HG02642 (cell line): ENCODE measurements around the gene MAIP1.
A peak's percentile ranks its signal among the peaks of the same experiment; 100 is the strongest.

ENCODE experiments used
- ATAC-seq: cut with Tn5 transposase; IDR thresholded peaks from one replicate; pipeline ENCODE4 v1.9.1; 2021; ENCODE audit warnings: mild to moderate bottlenecking; ENCODE audit not compliant: unreplicated experiment, poor library complexity

The MAIP1 gene

DNA sequence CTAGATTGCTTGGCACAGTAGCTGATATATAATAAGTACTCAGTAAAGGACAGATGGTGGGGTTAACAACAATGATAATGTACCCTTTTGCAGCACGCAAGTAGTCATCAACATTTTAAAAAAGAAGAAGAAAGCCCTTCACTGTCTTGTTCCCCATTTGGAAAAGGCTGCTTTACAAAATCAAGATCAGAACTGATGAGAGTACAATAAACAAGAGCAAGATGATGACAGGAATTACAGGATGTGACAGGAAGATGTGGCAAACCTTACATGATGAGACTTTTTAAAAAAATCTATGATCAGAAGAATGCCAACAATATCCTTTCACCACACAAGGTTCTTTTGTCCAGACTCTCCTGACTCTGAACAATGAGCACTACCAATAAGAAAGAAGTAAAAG, 9.2 kb upstream of the MAIP1 start:
- no peak for ATAC-seq

DNA sequence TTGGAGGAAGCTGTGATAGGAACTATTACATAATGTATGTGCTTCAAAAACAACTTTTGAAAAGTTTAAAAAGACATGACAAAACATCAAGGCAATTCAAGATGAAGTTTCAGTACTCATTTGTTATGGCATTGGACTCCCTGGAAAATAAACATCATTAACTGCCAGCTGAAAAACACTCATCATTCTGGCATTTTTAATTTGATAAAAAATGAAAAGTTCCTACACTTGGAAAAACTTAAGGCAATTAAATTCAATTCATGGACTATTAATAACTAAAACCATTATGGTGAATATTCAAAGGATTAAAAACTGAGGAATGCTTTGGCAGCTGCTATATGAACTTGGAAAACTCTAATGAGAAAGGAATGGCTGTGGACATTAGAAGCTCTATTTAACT, 8.5 kb upstream of the MAIP1 start:
- ATAC-seq, result no peak

GRCh38 chr2:199950396-199950795, 5.0 kb upstream of the MAIP1 start:
- ATAC-seq, result no peak

DNA sequence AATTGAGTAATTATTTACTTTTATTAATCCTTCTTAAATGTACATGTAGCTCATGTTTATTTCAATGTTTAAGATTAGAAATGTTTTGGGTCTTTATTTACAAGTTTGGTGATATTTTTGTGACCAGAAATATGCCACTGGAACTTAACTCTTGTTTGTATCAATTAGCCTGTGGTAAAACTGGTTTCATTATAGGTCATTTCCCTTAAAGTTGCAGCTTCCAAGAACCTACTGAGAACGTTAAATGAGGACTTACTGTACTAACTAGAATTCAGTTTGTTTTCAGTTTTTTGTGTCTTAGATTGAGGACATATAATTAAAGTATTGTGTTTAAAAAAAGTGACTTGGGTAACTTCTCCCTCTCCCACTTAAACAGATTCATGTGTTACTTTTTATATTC, 4.4 kb upstream of the MAIP1 start:
- no peak for ATAC-seq

DNA sequence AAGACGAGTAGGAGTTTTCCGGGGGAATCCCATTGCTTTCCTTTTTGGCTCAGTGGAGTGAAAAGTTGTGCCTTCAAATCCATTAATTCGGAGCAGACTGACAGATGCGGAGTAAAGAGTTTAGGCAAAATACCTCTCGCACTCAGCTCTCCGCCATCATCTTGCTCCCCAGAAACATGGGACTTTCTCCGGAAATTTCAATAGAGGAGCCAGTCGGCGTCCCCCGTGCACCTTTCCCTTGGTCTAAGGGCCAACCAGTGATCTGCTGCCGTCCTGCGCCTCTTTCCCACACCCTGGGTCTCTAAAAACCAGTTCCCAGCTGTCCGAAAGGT, 409 bp upstream of the MAIP1 start:
- ATAC-seq, result peak; percentile 52

- no peak for ATAC-seq
These were observed 639 bp downstream of the MAIP1 start for GRCh38 chr2:199956062-199956380.

DNA sequence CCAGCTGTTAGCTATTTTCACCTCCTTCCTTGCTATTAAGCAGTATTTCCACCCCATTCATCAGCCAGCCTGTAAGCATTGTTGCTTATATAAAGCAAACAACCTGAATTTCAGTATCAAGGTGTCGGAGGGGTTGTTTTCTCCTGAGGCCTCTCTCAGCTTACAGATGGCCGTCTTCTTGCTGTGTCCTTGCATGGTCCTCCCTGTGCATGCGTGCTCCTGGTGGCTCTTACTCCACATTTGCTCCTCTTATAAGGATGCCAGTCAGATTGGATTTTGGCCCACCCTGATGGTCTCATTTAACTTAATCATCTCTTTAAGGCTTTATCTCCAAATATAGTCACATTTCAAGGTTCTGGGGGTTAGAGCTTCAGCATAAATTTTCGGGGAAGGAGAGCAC, 2.6 kb downstream of the MAIP1 start:
- ATAC-seq, result no peak

DNA sequence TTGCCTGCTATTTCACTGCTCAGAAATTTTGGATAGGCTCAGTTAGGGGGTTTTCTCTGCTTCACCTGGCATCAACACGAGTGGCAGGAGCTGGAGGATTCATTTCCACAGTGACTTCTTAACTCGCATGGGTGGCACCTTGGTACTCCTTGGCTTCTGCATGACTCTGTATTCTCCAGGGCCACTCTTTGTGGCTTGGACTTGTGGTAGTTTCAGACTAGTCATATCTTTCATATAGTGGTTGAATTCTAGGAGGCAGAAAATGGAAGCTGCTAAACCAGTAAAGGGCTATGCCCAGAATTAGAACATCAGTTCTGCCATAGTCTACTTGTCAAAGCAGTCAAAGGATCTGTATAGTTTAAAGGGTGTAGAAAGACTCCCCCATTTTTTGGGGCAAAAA, 6.8 kb downstream of the MAIP1 start:
- ATAC-seq, result no peak

GRCh38 chr2:199966405-199966804, 11.0 kb downstream of the MAIP1 start:
- ATAC-seq, result no peak

- ATAC-seq, result no peak
These were observed 11.6 kb downstream of the MAIP1 start for GRCh38 chr2:199966976-199967375.

DNA sequence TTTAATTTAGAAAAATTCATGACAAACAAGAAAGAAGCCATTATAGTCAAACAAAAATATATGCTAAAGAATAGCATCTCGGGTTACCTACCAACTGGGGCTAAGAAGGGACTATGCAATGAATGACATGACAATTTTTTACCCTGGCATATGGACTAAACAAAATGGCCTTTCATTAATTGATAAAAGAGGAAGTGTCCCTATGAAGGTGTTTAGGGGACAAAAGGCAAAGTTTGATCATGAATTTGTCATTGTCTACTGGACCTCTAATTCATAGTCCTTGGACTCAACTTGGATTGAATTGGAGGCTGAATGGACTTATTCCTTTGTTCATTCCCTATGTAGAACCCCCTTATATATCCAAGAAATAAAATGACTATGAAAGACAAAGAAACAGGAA, 12.7 kb downstream of the MAIP1 start:
- ATAC-seq, result no peak

DNA sequence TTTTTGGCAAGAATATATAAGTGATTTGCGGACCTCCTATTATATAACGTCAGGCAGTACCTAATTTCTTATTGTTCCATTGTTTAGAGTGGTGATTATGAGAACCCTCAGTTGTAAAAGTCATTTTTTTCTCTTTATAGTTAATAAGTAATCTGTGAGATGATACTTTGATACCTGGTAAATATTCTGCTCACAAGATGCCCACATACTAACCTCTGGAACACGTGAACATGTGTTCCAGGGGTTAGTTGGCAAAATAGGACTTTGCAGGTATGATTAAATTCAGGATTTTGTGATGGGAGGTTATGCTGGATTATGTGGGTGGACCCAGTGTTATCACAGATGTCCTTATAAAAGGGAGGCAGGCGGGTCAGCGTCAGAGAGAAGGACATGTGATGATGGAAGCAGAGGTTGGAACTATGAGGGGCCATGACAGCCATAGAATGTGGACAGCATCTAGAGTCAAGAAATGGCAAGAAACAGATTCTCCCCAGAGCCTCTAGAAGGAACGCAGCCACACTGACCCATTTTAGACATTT, 16.8 kb downstream of the MAIP1 start:
- ATAC-seq, result no peak

- no peak for ATAC-seq
These were observed 18.3 kb downstream of the MAIP1 start for GRCh38 chr2:199973703-199974102.

- no peak for ATAC-seq
These were observed 20.0 kb downstream of the MAIP1 start for GRCh38 chr2:199975273-199975895.

DNA sequence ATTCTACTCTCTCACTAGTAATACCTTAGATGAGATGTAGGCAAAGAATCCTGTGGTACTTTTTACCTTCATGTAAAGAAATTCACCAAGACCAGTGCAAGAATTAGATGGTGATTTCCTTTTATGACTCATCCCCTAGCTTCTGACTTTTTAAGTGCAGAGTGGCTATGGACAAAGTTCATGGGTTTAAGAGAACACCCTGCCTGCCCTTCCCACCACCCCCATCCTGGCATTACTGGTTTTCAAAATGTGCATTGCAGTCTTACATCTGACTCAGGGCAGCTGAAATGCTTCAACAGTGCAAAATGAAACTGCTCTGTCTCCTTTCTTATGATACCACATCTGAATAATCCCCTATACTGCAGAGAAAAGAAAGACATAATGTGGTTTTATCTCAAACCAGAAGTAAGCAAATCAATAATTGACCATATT, 22.6 kb downstream of the MAIP1 start:
- ATAC-seq, result peak; percentile 69

DNA sequence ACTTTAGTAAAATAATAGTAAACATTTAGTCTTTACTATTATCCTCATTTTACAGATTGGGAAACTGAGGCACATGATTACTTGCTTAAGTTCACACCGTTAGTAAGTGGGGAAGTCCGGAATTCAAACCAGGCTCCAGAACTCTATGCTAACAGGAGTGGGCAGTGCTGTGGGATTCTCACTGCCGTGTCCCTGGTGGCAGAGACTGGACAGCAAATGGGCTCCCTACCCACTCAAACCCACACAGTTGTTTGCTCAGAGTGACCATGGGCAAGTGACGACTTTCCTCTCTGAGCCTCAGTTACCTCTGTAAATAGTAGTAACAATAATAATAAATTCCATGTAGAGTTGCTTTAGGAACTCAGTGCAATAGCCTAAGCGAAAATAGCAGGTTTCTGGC, 24.0 kb downstream of the MAIP1 start:
- ATAC-seq, result no peak

GRCh38 chr2:199979832-199980628, 24.6 kb downstream of the MAIP1 start:
- peak; percentile 39 for ATAC-seq

DNA sequence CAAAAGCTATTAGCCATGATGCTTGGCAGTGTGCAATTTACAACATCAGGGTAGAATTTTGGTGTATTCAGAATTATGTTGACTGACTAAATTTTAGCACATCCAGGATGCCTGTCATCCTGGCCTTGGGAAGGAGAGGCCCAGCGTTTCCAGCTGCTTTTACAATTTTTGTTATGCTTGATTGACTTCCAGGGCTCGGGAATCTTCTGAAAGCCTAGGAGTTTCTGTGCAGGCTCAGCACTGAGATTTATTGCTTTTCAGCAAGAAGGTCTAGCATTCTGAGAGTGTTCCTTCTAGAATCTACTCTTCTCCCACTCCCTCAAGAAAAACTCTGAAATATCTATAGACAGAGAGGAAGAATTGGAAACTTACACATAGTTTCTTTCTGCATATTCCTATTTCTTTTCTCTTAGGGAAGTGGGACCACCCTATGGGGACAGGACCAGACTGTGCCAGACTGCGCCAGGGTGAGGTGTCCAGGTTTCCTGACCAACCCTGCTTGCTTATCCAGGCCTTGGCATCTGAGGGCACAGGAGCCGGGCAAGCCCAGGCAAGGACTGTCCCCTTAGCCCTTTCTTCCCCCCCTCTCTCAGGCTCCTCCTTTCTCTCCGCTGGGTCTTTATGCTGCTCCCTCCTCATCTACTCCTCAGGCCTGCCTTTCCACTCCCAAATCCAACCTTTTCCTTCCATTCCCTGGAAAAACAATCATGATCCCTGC, 26.9 kb downstream of the MAIP1 start:
- ATAC-seq, result no peak

GRCh38 chr2:199983534-199983933, 28.2 kb downstream of the MAIP1 start:
- ATAC-seq, result no peak

DNA sequence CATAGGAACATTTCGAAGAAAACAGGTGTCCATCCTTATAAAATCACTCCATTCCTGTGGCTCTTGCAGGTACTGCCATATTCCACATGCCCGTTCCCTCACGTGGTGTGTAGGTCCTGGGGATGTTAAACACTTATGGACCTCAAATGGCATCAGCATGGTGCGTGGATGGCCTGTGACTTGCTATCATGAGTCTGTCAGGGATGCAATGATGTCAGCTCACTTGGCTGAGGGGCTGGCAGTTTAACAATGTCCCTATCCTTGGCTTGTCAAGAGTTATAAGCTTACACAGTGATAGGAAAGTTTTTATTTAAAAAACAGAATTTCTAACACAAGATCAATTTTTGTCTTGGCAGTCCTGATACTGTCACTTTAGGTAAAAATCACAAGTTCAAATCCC, 28.8 kb downstream of the MAIP1 start:
- ATAC-seq, result no peak

GRCh38 chr2:199984755-199985154, 29.4 kb downstream of the MAIP1 start:
- ATAC-seq, result no peak
